CD4-positive, alpha-beta T cell treated with Interleukin-6 at 100 ng/mL for 8 hours (primary cell): ENCODE data around the gene SNRPB.
"Not testable (repeated sequence)": the region's sequence is repeated elsewhere in the genome, so short reads cannot be mapped to it uniquely, and the experiment has no call there.

Experiments
- DNase-seq: peaks from one replicate; pipeline ENCODE4 v3.0.0-alpha.2; 2020; ENCODE audit warnings: mixed read lengths, low spot score

The SNRPB gene

GRCh38 chr20:2470423-2471193, at the start of gene SNRPB:
SNRPB (minus strand) TSS chr20:2470789; CDS start chr20:2470690, 99 bp downstream.
- peak; percentile 97 for DNase-seq

- no peak for DNase-seq
Observed at GRCh38 chr20:2519115-2519809, 48.7 kb upstream of the SNRPB start.

- DNase-seq: no peak
Observed at GRCh38 chr20:2518558-2518957, 48.0 kb upstream of the SNRPB start.

GRCh38 chr20:2518096-2518495, 47.5 kb upstream of the SNRPB start:
- no peak for DNase-seq

- no peak for DNase-seq
Observed at GRCh38 chr20:2516399-2516798, 45.8 kb upstream of the SNRPB start.

- no peak for DNase-seq
Observed at GRCh38 chr20:2515203-2515602, 44.6 kb upstream of the SNRPB start.

GRCh38 chr20:2509794-2510193, 39.2 kb upstream of the SNRPB start:
- no peak for DNase-seq

GRCh38 chr20:2509468-2509781, 38.8 kb upstream of the SNRPB start:
- DNase-seq: no peak

- DNase-seq: peak; percentile 75
Observed at GRCh38 chr20:2508631-2509467, 38.3 kb upstream of the SNRPB start, which contains the start of gene ZNF343. ZNF343 (minus strand) TSS chr20:2508915; CDS start chr20:2493895, 15,020 bp downstream.

- no peak for DNase-seq
Observed at GRCh38 chr20:2507875-2508630, 37.5 kb upstream of the SNRPB start.

GRCh38 chr20:2507464-2507863, 36.9 kb upstream of the SNRPB start:
- DNase-seq: no peak

GRCh38 chr20:2506426-2506825, 35.8 kb upstream of the SNRPB start:
- DNase-seq: not testable (repeated sequence)

- not testable (repeated sequence) for DNase-seq
Observed at GRCh38 chr20:2504803-2505202, 34.2 kb upstream of the SNRPB start.

GRCh38 chr20:2502808-2503384, 32.3 kb upstream of the SNRPB start:
- not testable (repeated sequence) for DNase-seq

GRCh38 chr20:2485661-2486060, 15.1 kb upstream of the SNRPB start:
- no peak for DNase-seq

GRCh38 chr20:2485080-2485479, 14.5 kb upstream of the SNRPB start:
- no peak for DNase-seq

GRCh38 chr20:2483504-2483903, 12.9 kb upstream of the SNRPB start:
- no peak for DNase-seq

- no peak for DNase-seq
Observed at GRCh38 chr20:2480381-2480780, 9.8 kb upstream of the SNRPB start.

- no peak for DNase-seq
Observed at GRCh38 chr20:2476742-2477615, 6.4 kb upstream of the SNRPB start.
